DND-41 (cell line): Measurements from ENCODE around the gene VPS33B.

ENCODE experiments used
- CTCF ChIP-seq: IDR thresholded peaks from 2 replicates; pipeline ENCODE4 v1.5.1; 2012; ENCODE audit warnings: borderline replicate concordance, low read length, moderate library complexity, mild to moderate bottlenecking; ENCODE audit not compliant: poor library complexity, severe bottlenecking; ENCODE audit errors: extremely low read depth
- EZH2 ChIP-seq: IDR thresholded peaks from 3 replicates; pipeline ENCODE4 v1.6.1; 2012; ENCODE audit warnings: borderline replicate concordance, low read depth, mild to moderate bottlenecking, moderate library complexity, low read length, inconsistent platforms; ENCODE audit not compliant: severe bottlenecking

- TF ChIP-seq CTCF (no peak), EZH2 (no peak)
Measured at GRCh38 chr15:91068966-91069365, 46.6 kb upstream of the VPS33B start.
